HG02623 (cell line): ENCODE data around the gene SCYGR1.
"Not testable (repeated sequence)": the region's sequence is repeated elsewhere in the genome, so short reads cannot be mapped to it uniquely, and the experiment has no call there.

Source experiments
- ATAC-seq: cut with Tn5 transposase; IDR thresholded peaks from one replicate; pipeline ENCODE4 v1.9.1; 2021; ENCODE audit warnings: moderate library complexity; ENCODE audit not compliant: unreplicated experiment

The SCYGR1 gene

GRCh38 chr2:227404585-227405271, 17.0 kb upstream of the SCYGR1 start:
- no peak for ATAC-seq

GRCh38 chr2:227402959-227403358, 15.2 kb upstream of the SCYGR1 start:
- no peak for ATAC-seq

GRCh38 chr2:227402321-227402720, 14.6 kb upstream of the SCYGR1 start:
- ATAC-seq: no peak

DNA sequence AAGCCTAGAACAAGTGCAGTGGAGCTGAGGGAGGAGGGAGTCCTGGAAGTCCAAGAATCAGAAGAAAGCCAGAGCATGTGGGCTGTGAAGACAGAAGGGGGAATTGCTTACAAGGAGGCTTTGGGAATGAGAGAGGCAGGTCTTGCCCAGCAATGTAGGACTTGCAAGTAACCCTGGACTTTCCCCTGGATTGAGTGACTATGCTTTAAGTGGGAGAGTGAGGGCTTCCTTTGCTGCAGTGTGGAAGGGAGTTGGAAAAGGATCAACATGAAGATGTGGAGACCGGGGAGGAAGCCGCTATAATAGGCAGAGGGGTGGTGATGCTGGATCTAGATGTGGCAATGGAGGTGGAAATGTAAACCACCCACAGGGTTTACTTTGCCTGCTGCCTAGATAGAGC, 13.8 kb upstream of the SCYGR1 start:
- ATAC-seq: no peak

GRCh38 chr2:227398684-227399670, 11.2 kb upstream of the SCYGR1 start:
- no peak for ATAC-seq

DNA sequence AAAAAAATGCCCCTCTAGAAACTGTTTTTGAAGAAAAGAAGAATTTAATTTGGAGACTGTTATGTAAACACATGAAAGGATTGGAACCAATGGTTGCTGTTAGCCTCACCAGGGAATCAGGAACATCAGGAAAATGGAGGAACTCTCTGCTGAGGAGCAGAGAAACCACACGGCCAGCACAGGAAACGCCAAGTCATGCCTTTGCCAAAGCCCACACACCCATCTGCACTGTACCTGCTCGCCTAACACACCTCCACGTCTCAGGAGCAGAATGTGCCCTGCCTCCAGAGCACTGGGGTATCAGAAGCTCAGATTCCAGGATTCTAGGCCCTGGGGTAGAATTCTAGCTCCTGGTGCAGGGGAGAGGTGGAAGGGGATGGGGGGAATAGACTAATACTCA, 9.8 kb upstream of the SCYGR1 start:
- no peak for ATAC-seq

GRCh38 chr2:227395556-227395955, 7.8 kb upstream of the SCYGR1 start:
- no peak for ATAC-seq

DNA sequence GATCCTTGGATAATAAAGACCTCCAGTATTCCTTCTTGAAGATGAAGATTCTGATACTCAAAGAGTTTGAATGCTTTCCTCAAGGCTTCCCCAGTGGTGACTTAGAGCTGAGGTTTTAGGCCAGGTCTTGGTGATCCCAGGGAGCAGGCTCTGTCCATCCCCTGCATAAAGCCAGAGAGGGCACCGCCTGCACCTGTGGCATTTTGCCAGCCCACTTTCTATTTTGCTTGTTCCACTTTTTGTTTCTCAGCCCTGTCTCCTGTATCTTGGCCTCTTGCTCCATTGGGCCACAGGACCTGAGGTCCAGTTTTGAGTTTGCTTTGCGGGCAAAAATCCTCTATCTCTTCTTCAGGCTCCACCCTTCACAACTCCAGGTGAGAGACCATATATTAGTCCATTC, 6.7 kb upstream of the SCYGR1 start:
- no peak for ATAC-seq

DNA sequence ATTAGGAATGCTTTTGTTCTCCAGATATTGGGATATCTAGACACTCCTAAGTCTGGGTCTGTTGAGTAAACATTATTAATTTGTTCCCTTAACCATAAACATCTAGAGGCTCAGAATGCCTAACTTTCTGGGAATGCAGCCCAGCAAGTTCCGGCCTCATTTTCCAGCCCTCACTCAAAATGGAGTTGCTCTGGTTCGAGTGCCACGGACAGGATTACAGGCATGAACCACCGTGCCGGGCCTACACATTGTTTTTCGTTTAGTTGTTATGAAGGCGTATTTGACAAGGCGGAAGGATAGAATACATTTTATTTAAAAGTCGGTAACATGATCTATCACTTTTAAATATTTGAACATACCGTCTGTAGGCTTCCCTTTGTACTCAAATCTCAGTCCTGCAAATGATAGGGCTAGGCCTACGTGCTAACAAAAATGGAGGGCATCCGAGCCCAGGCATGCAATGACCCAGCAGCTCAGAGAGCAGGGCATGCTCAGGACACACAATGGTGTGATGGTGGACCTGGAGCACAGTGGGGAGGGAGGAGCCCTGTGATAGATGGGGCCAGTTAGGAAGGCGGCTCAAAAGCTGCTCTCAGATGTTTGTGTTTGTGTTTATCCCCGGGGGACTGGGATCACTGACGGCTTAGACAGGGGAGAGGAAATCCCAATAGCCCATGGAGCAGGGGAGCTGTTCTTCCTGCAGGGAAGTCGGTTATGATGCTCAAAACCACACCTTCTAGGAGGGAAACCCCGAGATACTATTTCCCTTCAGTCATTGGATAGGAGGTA, 2.9 kb upstream of the SCYGR1 start:
- no peak for ATAC-seq

DNA sequence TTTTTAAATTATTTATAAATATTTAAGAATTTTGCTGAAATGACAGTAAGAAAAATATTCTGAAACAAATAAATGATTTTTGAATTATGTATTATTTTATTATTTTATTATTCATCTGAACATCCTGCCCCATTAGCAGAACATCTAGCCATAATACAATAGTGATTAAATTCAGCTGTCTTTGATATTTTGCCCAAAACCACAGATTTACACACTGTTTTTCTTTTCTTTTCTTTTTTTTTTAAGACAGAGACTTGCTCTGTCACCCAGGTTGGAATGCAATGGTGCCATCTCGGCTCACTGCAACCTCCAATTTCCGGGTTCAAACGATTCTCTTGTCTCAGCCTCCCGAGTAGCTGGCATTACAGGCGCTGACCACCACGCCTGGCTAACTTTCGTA, 1.9 kb upstream of the SCYGR1 start:
- ATAC-seq: no peak

DNA sequence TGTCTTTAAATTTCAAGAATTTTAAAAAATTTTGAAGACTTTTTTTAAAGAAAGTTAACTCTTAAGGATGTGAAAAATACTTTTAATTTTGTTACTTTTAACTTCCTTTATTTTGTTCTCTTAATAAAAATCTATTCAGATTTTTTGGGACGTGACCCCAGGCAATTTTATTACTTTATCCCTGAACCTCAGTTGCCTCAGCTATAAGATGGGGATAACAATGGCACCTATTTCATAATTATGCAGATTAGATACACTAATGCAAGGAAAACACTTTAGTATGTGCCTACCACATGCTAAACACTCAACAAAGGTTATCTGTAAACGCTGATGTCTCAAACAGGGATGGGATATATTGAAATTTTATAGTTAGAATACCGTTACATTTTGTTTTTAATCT, 1.5 kb upstream of the SCYGR1 start:
- no peak for ATAC-seq

DNA sequence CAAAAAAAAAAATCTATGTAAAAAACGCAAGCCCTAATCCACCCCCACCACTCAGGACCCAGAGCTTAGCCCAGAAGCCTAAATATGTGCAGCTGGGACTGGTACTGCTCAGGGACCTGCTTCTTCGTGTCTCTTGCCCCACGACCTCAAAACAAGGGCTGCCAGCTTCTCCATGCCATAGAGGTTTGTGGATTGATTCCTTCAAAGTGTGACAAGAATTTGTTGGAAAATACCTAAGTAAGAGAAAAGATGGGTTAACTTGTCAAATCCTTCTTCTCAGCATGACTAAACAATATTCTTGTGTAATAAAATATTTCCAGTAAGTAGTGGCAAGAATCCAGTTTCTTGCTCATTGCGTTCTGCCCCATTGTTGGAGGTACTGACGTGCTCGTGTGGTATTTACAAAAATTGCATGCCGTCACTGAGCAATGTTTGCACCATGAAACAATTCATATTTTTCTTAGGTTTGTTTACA, 825 bp upstream of the SCYGR1 start:
- no peak for ATAC-seq

- ATAC-seq: no peak
Measured at GRCh38 chr2:227386630-227387029, 1.1 kb downstream of the SCYGR1 start.

DNA sequence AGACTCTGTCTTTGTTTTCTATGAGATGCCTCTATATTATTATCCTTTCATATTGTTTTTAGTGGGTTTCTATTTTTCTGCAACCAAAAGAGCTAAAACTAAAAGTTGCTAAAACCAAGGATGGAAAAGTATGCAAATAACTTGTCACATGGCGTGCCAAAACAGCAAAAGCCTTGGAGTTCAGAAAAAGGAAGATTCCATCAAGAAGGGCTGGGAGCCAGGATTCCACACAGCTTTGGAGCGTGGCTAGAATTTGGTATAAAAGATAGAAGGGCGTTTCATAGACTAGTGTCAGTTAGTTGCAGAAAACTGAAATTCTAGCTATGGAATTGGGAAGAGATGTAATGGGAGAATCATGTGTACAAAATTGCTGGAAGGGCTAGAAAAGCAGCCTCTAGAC, 4.1 kb downstream of the SCYGR1 start:
- no peak for ATAC-seq

DNA sequence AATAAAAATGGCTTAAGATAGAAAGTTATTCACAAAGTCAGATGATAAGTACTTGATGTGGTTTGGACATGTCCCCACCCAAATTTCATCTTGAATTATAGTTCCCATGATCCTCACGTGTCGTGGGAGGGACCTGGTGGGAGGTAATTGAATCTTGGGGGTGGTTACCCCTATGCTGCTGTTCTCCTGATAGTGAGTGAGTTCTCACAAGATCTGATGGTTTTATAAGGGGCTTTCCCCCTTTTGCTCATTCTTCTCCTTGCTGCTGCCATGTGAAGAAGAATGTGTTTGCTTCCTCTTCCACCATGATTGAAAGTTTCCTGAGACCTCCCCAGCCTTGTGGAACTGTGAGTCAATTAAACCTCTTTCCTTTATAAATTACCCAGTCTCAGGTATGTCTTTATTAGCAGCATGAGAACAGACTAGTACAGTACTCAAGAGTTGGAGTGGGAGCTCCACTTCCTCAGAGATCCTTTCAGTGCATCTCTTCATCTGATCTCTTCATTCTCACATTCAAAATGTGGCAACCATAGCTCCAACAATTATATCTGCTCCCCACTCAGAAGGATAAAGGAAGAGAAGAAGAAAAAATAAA, 5.4 kb downstream of the SCYGR1 start:
- not testable (repeated sequence) for ATAC-seq

DNA sequence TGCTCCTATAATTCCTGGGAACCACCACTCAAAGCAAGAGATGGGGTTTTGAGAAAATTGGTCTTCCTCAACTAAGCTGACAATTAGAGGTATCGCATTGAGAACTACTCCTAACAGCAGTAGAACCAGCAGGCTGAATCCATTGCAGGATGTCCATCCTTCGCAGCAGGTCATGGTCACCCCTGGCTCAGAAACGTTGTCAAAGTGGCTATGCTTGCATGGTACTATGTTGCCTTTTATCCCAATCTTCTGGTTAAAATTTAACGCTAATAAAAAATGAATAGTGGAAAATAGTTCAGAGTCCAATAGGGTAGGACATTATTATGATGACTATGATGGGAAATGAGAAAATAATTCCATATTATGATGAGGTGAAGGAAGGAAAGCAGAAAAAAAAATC, 8.7 kb downstream of the SCYGR1 start, which contains the start of gene TM4SF20:
Gene TM4SF20, minus strand, starts transcription at position 212 of the 400 bp plus-strand sequence. Its CDS starts 38 bp downstream, at position 174.
- no peak for ATAC-seq

DNA sequence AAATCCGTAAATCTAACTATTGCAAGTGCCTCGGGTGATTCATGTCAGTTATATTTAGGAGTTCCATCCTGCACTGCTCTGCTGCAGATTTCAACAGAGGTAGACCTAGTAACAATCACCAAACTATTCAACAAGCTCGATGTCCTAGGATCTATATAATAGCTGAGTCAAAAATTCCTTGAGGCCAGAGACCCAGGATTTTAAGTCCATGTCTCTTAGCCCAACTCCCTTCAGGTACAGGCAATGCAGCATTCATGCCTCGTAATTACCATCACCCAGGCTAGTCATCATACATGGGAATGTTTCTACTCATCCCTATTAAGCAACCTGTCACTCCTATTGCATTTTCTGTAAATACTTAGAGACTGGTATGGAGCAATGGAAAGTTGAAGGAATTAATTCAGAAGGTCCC, 9.4 kb downstream of the SCYGR1 start:
- ATAC-seq: no peak

- ATAC-seq: no peak
Measured at GRCh38 chr2:227377467-227378351, 10.0 kb downstream of the SCYGR1 start.

DNA sequence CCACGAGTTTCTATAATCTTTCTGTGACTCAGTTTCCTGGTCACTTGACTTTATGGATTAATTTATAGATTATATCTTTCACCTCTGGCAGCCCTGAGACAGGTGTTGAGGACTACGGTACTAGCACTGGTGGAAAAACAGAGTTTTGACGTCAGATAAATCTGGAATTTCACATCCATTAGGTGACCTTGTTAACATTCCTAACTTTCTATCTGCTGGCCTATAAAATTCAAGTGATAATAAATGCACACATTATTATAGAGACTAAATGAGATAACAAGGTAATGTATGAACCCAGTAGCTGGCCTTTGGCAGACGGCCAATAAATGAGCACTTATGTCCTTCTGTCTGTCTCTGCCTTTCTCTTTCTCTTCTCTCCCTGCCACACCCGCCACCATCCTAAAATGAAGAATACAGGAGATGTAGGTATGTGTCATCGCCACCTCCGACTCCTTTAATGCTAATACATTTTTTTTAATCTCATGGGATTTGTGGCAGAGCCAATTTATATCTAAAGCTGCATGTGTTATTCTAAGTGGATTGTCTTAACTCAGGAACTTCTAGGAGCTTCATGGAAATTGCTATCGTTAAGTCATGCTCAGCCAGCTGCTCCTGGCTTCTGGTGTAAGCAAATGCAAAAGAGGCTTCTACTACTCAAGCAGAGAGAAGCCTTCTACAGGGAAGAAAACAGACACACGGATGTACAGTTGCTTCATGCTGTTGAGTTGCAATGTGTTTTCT, 10.9 kb downstream of the SCYGR1 start:
- ATAC-seq: no peak
